Adrenal gland (tissue), 12 donors: Measurements from ENCODE around the gene FAT2. TPM values are rescaled to one million over a fixed set of nuclear protein-coding genes. Genes with fewer than 3 reads are reported as not detected.

Experiments
- DNase-seq, 7 donors: peaks; one replicate each; pipeline ENCODE4 v3.0.0-alpha.2; 2019 to 2020
- H3K27ac ChIP-seq, 5 donors: fragments of 200-600 bp; sonication (generic) in 4 of 5; 1 replicate in 3 of 5; 2 replicates in 2 of 5; pipeline versions ENCODE4 v1.5.1 to v1.8.0; 2016 to 2020; ENCODE audit warnings: mild to moderate bottlenecking in 1 of 5
- H3K27me3 ChIP-seq: fragments of 200-600 bp; 2 replicates; pipeline ENCODE4 v1.8.0; 2021
- H3K36me3 ChIP-seq, 2 donors: fragments of 200-600 bp; replicated peaks in 1 of 2; 1 replicate in 1 of 2; 2 replicates in 1 of 2; pipeline versions ENCODE4 v1.5.1 to v1.8.0; 2018 to 2022
- H3K4me1 ChIP-seq, 2 donors: fragments of 200-600 bp; replicated peaks in 1 of 2; 1 replicate in 1 of 2; 2 replicates in 1 of 2; pipeline versions ENCODE4 v1.5.1 to v1.8.0; 2018 to 2021
- H3K4me3 ChIP-seq, 4 donors: fragments of 200-600 bp; sonication (generic) in 3 of 4; one replicate each; pipeline ENCODE4 v1.5.1; 2016 to 2018
- H3K9me3 ChIP-seq, 3 donors: fragments of 200-600 bp; sonication (generic) in 1 of 3; replicated peaks in 1 of 3; 1 replicate in 2 of 3; 2 replicates in 1 of 3; pipeline versions ENCODE4 v1.5.1 to v1.8.0; 2016 to 2021
- POLR2A ChIP-seq, 2 donors: fragments of 450-650 bp; IDR thresholded peaks; one replicate each; pipeline ENCODE4 v1.6.1; 2017; ENCODE audit warnings: antibody characterized with exemption in 2 of 2, mild to moderate bottlenecking in 2 of 2, moderate library complexity in 1 of 2
- WGBS, 4 donors: extraction: QIAGEN DNeasy Blood & Tissue Kit in 2 of 4; methylation state at CpG; one replicate each; pipeline versions ENCODE4 v1.1.5 to v1.1.7; 2013 to 2017; 5-methylcytosine and 5-hydroxymethylcytosine counted together
- intact Hi-C, 2 donors: fragments of 100-400 bp; cut with DNase I; formaldehyde crosslinking; loops; one replicate each; pipeline versions ENCODE4 v1.14.1 to v1.15.0; 2022 to 2023
- polyA plus RNA-seq, 3 donors: library from polyadenylated mRNA; stranded (reverse); fragments of 200-250 nt in 2 of 3; fragments of 350-450 nt in 1 of 3; fragmentation: Illumina TruSeq in 1 of 3; extraction: RNeasy Lipid Tissue Mini Kit (QIAGEN cat#74804) in 1 of 3; gene quantifications; one replicate each; pipeline ENCODE4 v1.2.3, GENCODE V29; 2013 to 2014
- total RNA-seq, 9 donors: library from RNA; depleted of rRNA in 4 of 9; stranded (reverse); fragments of >200 nt in 4 of 9; fragments of 120-200 nt in 1 of 9; fragmentation: NEBNext Ultra II Directional in 1 of 9; extraction: Animal tissue kit (Norgen Biotek cat#: 25700) in 1 of 9; gene quantifications; one replicate each; pipeline versions ENCODE4 v1.1.0 to v1.2.4, GENCODE V29; 2013 to 2023
- TF ChIP-seq, protein P1 (sequence below), 6 experiments: fragments of 450-650 bp in 4 of 6; fragments of 200-600 bp in 2 of 6; sonication (generic) in 1 of 6; IDR thresholded peaks; 1 replicate in 5 of 6; 2 replicates in 1 of 6; pipeline versions ENCODE4 v1.5.1 to v1.8.0; 2016 to 2021; ENCODE audit warnings: antibody characterized with exemption in 6 of 6, mild to moderate bottlenecking in 2 of 6, moderate library complexity in 1 of 6
- donor health status: healthy with polysubstance abuse.
- donor health status: Bipolar disorder and iron deficiency.
- donor health status: DM: yes; HTN: yes; CAD: no.
- donor health status: DM: no; HTN: no; CAD: no.
- donor health status: DM: no; HTN: no; CAD: no.
- donor health status: DM: yes; HTN: yes; CAD: no.

The FAT2 gene
- total and polyA plus RNA-seq, 12 donors: under 0.01 to 0.08 (median 0.03) TPM; not detected in 7

DNA sequence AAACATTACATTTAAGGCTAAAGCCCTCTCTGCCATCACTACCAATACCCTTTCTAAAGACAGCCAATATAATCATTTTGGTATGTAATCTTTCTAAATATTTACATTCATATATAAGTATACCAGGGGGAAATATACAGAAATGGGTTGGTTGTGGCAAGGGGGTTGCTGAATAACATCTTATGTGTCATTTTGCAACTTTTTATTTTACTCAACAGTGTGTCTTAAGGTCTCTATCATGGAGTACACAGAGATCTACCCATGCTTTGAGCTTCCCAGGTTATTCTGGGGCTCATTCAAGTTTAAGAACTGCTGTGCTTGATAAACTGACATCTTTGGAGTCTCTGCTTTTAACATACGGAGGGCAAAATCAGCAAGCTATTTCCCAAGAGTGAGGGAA lies 7.4 kb upstream of the FAT2 start:
- TF ChIP-seq, protein P1, sequence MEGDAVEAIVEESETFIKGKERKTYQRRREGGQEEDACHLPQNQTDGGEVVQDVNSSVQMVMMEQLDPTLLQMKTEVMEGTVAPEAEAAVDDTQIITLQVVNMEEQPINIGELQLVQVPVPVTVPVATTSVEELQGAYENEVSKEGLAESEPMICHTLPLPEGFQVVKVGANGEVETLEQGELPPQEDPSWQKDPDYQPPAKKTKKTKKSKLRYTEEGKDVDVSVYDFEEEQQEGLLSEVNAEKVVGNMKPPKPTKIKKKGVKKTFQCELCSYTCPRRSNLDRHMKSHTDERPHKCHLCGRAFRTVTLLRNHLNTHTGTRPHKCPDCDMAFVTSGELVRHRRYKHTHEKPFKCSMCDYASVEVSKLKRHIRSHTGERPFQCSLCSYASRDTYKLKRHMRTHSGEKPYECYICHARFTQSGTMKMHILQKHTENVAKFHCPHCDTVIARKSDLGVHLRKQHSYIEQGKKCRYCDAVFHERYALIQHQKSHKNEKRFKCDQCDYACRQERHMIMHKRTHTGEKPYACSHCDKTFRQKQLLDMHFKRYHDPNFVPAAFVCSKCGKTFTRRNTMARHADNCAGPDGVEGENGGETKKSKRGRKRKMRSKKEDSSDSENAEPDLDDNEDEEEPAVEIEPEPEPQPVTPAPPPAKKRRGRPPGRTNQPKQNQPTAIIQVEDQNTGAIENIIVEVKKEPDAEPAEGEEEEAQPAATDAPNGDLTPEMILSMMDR (IDR thresholded peaks at IDR 0.05): no peak
- DNase-seq: no peak
- H3K9me3 ChIP-seq: no peaks in the 10 kb centered on the region
- intact Hi-C loops: no loop called here
- H3K27ac ChIP-seq: no peak overlapping the region
- H3K36me3 ChIP-seq: no peaks in the 10 kb centered on the region
- H3K4me3 ChIP-seq: no peak overlapping the region
- no peaks in the 10 kb centered on the region for H3K27me3 ChIP-seq
- 70 to 100% (median 78%) methylated on average over 1 of the region's 1 CpG for WGBS, 4 donors
- no peaks in the 10 kb centered on the region for H3K4me1 ChIP-seq

DNA sequence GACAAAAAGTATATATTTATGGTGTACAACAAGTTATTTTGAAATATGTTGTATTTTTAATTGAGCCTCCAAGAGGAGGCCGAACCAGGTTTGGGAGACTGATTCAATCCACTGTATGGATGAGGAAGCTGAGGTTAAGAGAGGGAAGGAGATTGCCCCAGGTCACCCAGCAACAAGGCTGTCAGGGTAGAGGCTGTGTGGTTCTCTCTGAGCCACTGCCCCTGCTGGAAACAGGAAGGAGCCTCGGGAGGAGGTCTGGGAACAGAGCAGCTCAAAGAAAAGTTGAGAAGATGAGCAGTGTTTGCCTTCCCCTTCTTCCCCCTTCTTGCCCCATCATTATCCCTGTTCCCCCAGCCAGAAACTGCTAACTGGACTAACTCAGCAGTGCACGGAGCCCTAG lies 6.6 kb upstream of the FAT2 start:
- Histone ChIP-seq H3K27me3 (no peaks in the 10 kb centered on the region), H3K9me3 (no peaks in the 10 kb centered on the region), H3K4me3 (no peak overlapping the region), H3K36me3 (no peaks in the 10 kb centered on the region), H3K27ac (no peak overlapping the region), H3K4me1 (no peaks in the 10 kb centered on the region)
- intact Hi-C loops: no loop called here
- no peak for DNase-seq
- 68 to 92% (median 78%) methylated on average over 3 of the region's 3 CpGs for WGBS, 4 donors
- no peak for TF ChIP-seq POLR2A (IDR thresholded peaks at IDR 0.05)
- TF ChIP-seq, protein P1 (IDR thresholded peaks at IDR 0.05): no peak

DNA sequence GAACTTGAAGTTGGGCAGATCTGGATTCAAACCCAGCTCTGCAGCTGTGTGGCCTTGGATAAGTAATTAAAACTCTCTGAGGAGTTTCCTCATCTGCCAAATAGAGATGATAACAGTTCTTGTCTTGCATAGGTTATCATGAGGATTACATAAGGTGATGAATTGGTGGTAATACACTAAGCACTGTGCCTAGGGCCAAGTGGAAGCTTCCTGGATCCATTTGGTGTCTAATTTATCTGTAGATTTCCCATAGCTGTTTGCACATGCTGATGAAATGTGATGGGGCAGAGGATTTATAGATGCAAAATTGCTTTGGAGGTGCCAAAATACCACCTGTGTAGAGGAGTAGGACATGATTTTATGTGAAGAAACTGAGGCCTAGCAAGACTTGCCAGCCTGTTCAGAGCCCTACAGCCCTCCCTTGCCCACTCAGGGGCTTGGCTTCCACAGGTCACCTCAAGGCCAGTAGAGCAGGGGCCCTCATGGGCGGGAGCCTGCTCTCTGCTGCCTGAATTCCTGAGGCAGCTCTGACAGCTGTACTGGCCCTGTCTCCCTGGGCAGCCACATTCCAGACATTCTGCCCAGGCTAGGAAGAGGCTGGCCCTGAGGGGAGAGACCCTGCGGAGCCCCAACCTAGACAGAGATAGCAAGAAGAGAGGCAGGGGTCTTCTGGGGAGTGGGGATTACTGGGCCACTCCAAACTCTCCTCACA lies 5.9 kb upstream of the FAT2 start:
- Histone ChIP-seq H3K9me3 (no peaks in the 10 kb centered on the region), H3K4me1 (no peaks in the 10 kb centered on the region), H3K4me3 (no peak overlapping the region), H3K27me3 (no peaks in the 10 kb centered on the region), H3K27ac (no peak overlapping the region), H3K36me3 (no peaks in the 10 kb centered on the region)
- WGBS, 4 donors: 79 to 84% (median 82%) methylated on average over 2 of the region's 2 CpGs; no CpG with 5 or more reads in 1 of the 4 donors
- no peak for TF ChIP-seq POLR2A (IDR thresholded peaks at IDR 0.05)
- TF ChIP-seq, protein P1 (IDR thresholded peaks at IDR 0.05): no peak
- no peak for DNase-seq
- intact Hi-C loops: no loop called here

DNA sequence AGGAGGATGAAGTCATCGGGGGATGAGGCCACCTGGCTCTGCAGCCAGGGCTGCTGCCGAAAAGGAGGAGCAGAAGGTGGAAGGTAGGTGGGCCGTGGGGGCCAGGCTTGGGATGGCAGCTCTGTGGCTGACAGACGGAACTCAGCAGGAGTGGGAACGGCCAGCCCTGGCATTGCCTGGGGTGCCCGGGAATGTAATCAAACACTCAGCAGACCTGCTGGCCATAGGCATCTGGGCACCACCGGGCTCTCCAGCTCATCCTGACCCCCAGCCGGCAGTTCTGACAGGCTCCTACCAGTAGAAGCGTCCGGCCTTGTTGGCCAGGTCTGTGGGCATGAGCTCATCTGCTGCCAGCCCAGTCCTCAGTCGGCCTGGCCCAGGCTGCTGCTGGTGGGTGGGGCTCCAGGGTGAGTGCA lies 4.3 kb upstream of the FAT2 start:
- WGBS, 4 donors: 79 to 93% (median 82%) methylated on average over 4 to 11 of the region's 11 CpGs
- H3K4me1 ChIP-seq: no peaks in the 10 kb centered on the region
- no peak for DNase-seq

More for the DNA sequence above, 4.3 kb upstream of the FAT2 start:
- Histone ChIP-seq H3K27ac (no peak overlapping the region), H3K36me3 (no peaks in the 10 kb centered on the region), H3K27me3 (no peaks in the 10 kb centered on the region), H3K9me3 (no peaks in the 10 kb centered on the region), H3K4me3 (no peak overlapping the region)
- intact Hi-C loops: no loop called here
- TF ChIP-seq POLR2A (IDR thresholded peaks at IDR 0.05): no peak
- TF ChIP-seq, protein P1 (IDR thresholded peaks at IDR 0.05): no peak
